Parathyroid adenoma (tissue), 2 donors: ENCODE data around the gene ANKRD44.
"Not testable (repeated sequence)": the region's sequence is repeated elsewhere in the genome, so short reads cannot be mapped to it uniquely, and the experiment has no call there.

ENCODE experiments used
- H2AFZ ChIP-seq: fragments of 300-600 bp; sonication (generic); one replicate; pipeline ENCODE4 v1.7.0; 2017; ENCODE audit warnings: antibody characterized with exemption, mild to moderate bottlenecking
- H3K27ac ChIP-seq: fragments of 300-600 bp; sonication (generic); one replicate; pipeline ENCODE4 v1.7.0; 2017
- H3K27me3 ChIP-seq: fragments of 300-600 bp; sonication (generic); one replicate; pipeline ENCODE4 v1.7.0; 2017; ENCODE audit warnings: low read length; ENCODE audit not compliant: control insufficient read depth, insufficient read depth
- H3K36me3 ChIP-seq: fragments of 300-600 bp; sonication (generic); one replicate; pipeline ENCODE4 v1.7.0; 2017; ENCODE audit warnings: low read length; ENCODE audit not compliant: control insufficient read depth, insufficient read depth
- H3K4me1 ChIP-seq: fragments of 300-600 bp; sonication (generic); one replicate; pipeline ENCODE4 v1.7.0; 2017; ENCODE audit warnings: control low read depth
- H3K4me2 ChIP-seq: fragments of 300-600 bp; sonication (generic); one replicate; pipeline ENCODE4 v1.7.0; 2017; ENCODE audit warnings: low read length
- H3K4me3 ChIP-seq: fragments of 300-600 bp; sonication (generic); one replicate; pipeline ENCODE4 v1.7.0; 2017; ENCODE audit warnings: low read depth, low read length
- H3K79me2 ChIP-seq: fragments of 300-600 bp; sonication (generic); one replicate; pipeline ENCODE4 v1.7.0; 2017; ENCODE audit warnings: control low read depth
- H3K9ac ChIP-seq: fragments of 300-600 bp; sonication (generic); one replicate; pipeline ENCODE4 v1.7.0; 2017; ENCODE audit warnings: mild to moderate bottlenecking
- H3K9me3 ChIP-seq: fragments of 300-600 bp; sonication (generic); one replicate; pipeline ENCODE4 v1.7.0; 2017; ENCODE audit warnings: low read length; ENCODE audit not compliant: control insufficient read depth
- TF ChIP-seq, protein P1 (sequence below): fragments of 300-600 bp; sonication (generic); IDR thresholded peaks from one replicate; pipeline ENCODE4 v1.7.0; 2017; ENCODE audit warnings: antibody characterized with exemption, mild to moderate bottlenecking
- donor health status: primary hyperparathyroidism.

ANKRD44 gene

DNA sequence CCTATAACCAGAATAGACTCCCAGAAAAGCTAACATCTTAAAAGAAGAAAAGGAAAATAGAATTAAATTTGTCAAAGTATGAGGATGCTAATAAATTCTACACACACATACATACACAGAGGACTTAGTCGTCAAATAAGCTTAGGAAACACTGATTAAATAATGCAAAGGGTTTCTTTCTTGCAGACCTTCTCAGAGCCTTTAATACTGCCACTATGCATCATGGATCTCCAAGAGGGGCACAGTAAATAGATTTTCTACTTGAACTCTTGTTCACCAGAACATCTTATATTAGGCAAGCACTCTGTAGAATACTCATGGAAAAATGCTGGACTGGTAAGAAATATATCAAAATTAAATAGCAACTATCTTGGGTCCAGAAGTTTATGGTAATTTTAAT lies 69.4 kb downstream of the ANKRD44 start:
- peaks cover 4% of the 10 kb centered on the region for H3K79me2 ChIP-seq
- no peaks in the 10 kb centered on the region for H3K9me3 ChIP-seq
- no peaks in the 10 kb centered on the region for H3K36me3 ChIP-seq
- H2AFZ ChIP-seq, result no peak overlapping the region
- H3K27me3 ChIP-seq, result no peaks in the 10 kb centered on the region
- no peak overlapping the region for H3K4me2 ChIP-seq
- peaks cover 6% of the 10 kb centered on the region for H3K4me1 ChIP-seq
- TF ChIP-seq, protein P1, sequence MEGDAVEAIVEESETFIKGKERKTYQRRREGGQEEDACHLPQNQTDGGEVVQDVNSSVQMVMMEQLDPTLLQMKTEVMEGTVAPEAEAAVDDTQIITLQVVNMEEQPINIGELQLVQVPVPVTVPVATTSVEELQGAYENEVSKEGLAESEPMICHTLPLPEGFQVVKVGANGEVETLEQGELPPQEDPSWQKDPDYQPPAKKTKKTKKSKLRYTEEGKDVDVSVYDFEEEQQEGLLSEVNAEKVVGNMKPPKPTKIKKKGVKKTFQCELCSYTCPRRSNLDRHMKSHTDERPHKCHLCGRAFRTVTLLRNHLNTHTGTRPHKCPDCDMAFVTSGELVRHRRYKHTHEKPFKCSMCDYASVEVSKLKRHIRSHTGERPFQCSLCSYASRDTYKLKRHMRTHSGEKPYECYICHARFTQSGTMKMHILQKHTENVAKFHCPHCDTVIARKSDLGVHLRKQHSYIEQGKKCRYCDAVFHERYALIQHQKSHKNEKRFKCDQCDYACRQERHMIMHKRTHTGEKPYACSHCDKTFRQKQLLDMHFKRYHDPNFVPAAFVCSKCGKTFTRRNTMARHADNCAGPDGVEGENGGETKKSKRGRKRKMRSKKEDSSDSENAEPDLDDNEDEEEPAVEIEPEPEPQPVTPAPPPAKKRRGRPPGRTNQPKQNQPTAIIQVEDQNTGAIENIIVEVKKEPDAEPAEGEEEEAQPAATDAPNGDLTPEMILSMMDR, result no peak
- no peak overlapping the region for H3K9ac ChIP-seq
- H3K4me3 ChIP-seq, result no peak overlapping the region
- no peak overlapping the region for H3K27ac ChIP-seq

DNA sequence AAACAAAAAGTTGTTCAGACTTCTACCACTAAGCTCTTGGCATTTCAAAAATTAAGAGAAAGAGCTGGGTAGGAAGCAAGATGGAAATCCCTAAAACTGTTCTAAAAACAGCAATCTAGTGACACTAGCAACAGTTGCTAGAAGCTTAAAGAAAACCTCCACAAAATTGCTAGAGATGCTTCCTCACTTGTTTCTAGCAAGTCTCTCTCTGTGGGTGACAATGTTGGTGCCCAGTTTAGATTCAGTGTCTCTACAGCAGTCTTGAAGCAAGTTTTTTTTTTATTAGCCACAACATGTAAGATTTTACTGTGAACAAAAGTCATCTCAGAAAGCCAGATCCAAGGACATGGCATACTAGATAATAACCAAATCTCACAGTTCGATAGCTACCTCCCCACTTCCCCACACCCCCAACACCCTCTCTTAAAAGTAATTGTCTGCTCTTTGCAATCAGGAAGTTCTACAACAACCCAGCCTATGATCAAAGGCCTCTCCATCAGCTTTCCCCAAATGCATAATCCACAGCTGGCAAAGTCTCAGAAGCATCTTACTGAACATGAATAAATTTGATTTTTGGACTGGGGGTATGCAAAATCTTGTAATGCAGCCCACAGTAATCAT lies 70.0 kb downstream of the ANKRD44 start:
- peaks cover 6% of the 10 kb centered on the region for H3K4me1 ChIP-seq
- TF ChIP-seq, protein P1, result no peak
- peaks cover 6% of the 10 kb centered on the region for H3K79me2 ChIP-seq
- no peak overlapping the region for H3K9ac ChIP-seq
- H3K4me3 ChIP-seq, result no peak overlapping the region
- H3K36me3 ChIP-seq, result no peaks in the 10 kb centered on the region
- no peak overlapping the region for H3K27ac ChIP-seq
- H3K4me2 ChIP-seq, result no peak overlapping the region
- H3K9me3 ChIP-seq, result no peaks in the 10 kb centered on the region
- no peak overlapping the region for H2AFZ ChIP-seq
- no peaks in the 10 kb centered on the region for H3K27me3 ChIP-seq

DNA sequence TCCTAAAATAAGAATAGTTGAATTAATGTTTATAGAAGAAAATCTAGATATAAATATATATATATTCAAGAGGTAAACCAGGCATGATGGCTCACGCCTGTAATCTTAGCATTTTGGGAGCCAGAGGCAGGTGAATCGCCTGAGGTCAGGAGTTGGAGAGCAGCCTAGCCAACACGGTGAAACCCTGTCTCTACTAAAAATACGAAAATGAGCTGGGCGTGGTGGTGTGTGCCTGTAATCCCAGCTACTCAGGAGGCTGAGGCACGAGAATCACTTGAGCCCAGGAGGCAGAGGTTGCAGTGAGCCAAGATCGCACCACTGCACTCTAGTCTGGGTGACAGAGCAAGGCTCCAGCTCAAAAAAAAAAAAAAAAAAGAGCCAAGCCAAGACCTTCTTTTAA lies 70.6 kb downstream of the ANKRD44 start:
- H3K4me1 ChIP-seq, H2AFZ ChIP-seq, H3K27me3 ChIP-seq, H3K36me3 ChIP-seq, H3K4me2 ChIP-seq, H3K9ac ChIP-seq, H3K9me3 ChIP-seq, H3K27ac ChIP-seq, H3K4me3 ChIP-seq, H3K79me2 ChIP-seq: not testable (repeated sequence)

DNA sequence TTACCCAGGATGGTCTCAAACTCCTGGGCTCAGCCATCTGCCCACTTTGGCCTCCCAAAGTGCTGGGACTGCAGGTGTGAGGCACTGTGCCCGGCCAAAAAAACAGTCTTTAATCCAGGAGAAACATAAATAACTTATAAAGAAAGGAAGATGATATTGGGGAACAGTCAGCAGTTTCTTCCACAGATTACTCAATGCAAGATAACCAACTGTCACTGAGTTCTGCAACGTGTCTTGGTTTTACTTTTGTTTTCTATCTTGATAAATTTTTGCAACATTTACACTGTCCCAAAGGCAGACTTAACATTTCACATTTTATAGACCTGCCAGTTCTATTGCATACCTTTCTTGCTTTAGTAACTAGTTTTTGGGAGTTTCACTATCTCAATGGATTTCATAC lies 71.1 kb downstream of the ANKRD44 start:
- Histone ChIP-seq H3K4me1 (peaks cover 6% of the 10 kb centered on the region), H3K27me3 (no peaks in the 10 kb centered on the region), H3K36me3 (no peaks in the 10 kb centered on the region), H3K4me3 (no peak overlapping the region), H2AFZ (no peak overlapping the region), H3K9me3 (no peaks in the 10 kb centered on the region), H3K79me2 (peaks cover 10% of the 10 kb centered on the region), H3K9ac (no peak overlapping the region), H3K4me2 (no peak overlapping the region), H3K27ac (no peak overlapping the region)
- TF ChIP-seq, protein P1, result no peak

DNA sequence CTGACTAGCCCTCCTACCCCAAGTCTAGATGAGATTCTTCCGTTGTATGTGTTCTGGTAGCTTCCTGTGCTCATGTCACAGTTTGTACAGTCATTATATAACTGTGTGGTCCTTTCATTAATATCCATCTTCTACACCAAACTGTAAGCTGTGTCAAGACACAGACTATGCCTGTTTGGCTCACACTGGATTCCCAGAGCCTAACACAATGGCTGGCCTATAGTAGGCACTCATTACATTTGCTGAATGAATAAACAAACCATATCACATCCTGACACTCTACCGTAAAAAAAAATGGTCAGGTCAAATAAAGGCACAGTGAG lies 72.6 kb downstream of the ANKRD44 start:
- Histone ChIP-seq H3K79me2 (peaks cover 10% of the 10 kb centered on the region), H3K9ac (no peak overlapping the region), H3K36me3 (no peaks in the 10 kb centered on the region), H3K4me2 (no peak overlapping the region), H3K27ac (no peak overlapping the region), H3K27me3 (no peaks in the 10 kb centered on the region), H2AFZ (no peak overlapping the region), H3K4me1 (peaks cover 10% of the 10 kb centered on the region), H3K4me3 (no peak overlapping the region), H3K9me3 (no peaks in the 10 kb centered on the region)
- TF ChIP-seq, protein P1, result no peak
